GM13977 (cell line): ENCODE data around the gene GPR135.

ENCODE experiments used
- DNase-seq: peaks from one replicate; pipeline ENCODE4 v3.0.0; 2012; ENCODE audit warnings: low spot score
- CTCF ChIP-seq: IDR thresholded peaks from 2 replicates; pipeline ENCODE4 v1.5.1; 2012; ENCODE audit warnings: mild to moderate bottlenecking, control low read depth; ENCODE audit not compliant: insufficient read depth; ENCODE audit errors: extremely low read depth, missing control alignments
- in situ Hi-C: fragments of 300-500 bp; cut with MboI; formaldehyde crosslinking; loops from one replicate; pipeline ENCODE4 v1.12.0; 2022; ENCODE audit warnings: low sequenced_read_pairs, low pct_unique_long_range_greater_than_20kb, mixed read lengths, inconsistent platforms; ENCODE audit not compliant: unreplicated experiment

GPR135 gene

GRCh38 chr14:59507063-59507751 is 42.0 kb upstream of the GPR135 start:
- TF ChIP-seq CTCF = peak; percentile 89
- DNase-seq = peak; percentile 32
- in situ Hi-C loops = no loop called here

GRCh38 chr14:59503256-59503655 is 38.1 kb upstream of the GPR135 start:
- no peak for DNase-seq
- in situ Hi-C loops = no loop called here
- no peak for TF ChIP-seq CTCF

- in situ Hi-C loops = no loop called here
- no peak for DNase-seq
Measured at GRCh38 chr14:59500732-59501131, 35.6 kb upstream of the GPR135 start.

GRCh38 chr14:59492384-59492783 is 27.2 kb upstream of the GPR135 start:
- no peak for TF ChIP-seq CTCF
- in situ Hi-C loops = no loop called here
- no peak for DNase-seq

More at GRCh38 chr14:59500732-59501131, 35.6 kb upstream of the GPR135 start:
- TF ChIP-seq CTCF = no peak

GRCh38 chr14:59490756-59491155 is 25.6 kb upstream of the GPR135 start:
- DNase-seq = no peak
- TF ChIP-seq CTCF = no peak
- in situ Hi-C loops = no loop called here

GRCh38 chr14:59484639-59485175 is 19.5 kb upstream of the GPR135 start:
- TF ChIP-seq CTCF = no peak
- DNase-seq = no peak
- in situ Hi-C loops = no loop called here
